HepG2 (cell line): ENCODE measurements around the gene YWHAQ. TPM values are rescaled to one million over a fixed set of nuclear protein-coding genes. Genes with fewer than 3 reads are reported as not detected.

ENCODE experiments used
- GATAD1 ChIP-seq: IDR thresholded peaks from 2 replicates; pipeline ENCODE4 v1.6.1; 2016; ENCODE audit warnings: missing genetic modification reagents, missing compliant biosample characterization
- KAT7 ChIP-seq: IDR thresholded peaks from 2 replicates; pipeline ENCODE4 v1.6.1; 2018; ENCODE audit warnings: borderline replicate concordance, missing compliant biosample characterization
- MEF2D ChIP-seq: sonication (generic); formaldehyde crosslinking; IDR thresholded peaks from 2 replicates; pipeline ENCODE4 v1.5.1; 2020; ENCODE audit warnings: mild to moderate bottlenecking, missing genetic modification reagents
- MIER2 ChIP-seq: IDR thresholded peaks from 2 replicates; pipeline ENCODE4 v1.6.1; 2016; ENCODE audit warnings: missing biosample characterization, missing genetic modification reagents
- NFE2L1 ChIP-seq: sonication (generic); formaldehyde crosslinking; IDR thresholded peaks from 2 replicates; pipeline ENCODE4 v1.4.0; 2020; ENCODE audit warnings: missing genetic modification reagents, mild to moderate bottlenecking, borderline replicate concordance
- SOX5 ChIP-seq: IDR thresholded peaks from 2 replicates; pipeline ENCODE4 v1.6.1; 2016; ENCODE audit warnings: borderline replicate concordance
- SP4 ChIP-seq: sonication (generic); formaldehyde crosslinking; IDR thresholded peaks from 2 replicates; pipeline ENCODE4 v1.8.1; 2023; ENCODE audit warnings: mild to moderate bottlenecking, missing genetic modification reagents
- ZBTB21 ChIP-seq: sonication (generic); formaldehyde crosslinking; IDR thresholded peaks from 2 replicates; pipeline ENCODE4 v1.4.0; 2020; ENCODE audit warnings: missing genetic modification reagents
- ZFP1 ChIP-seq: IDR thresholded peaks from 2 replicates; pipeline ENCODE4 v1.6.1; 2016
- ZNF337 ChIP-seq: sonication (generic); formaldehyde crosslinking; IDR thresholded peaks from 2 replicates; pipeline ENCODE4 v1.5.1; 2020; ENCODE audit warnings: missing genetic modification reagents, low read depth, mild to moderate bottlenecking, borderline replicate concordance
- ZNF790 ChIP-seq: sonication (generic); formaldehyde crosslinking; IDR thresholded peaks from 2 replicates; pipeline ENCODE4 v1.8.0; 2022; ENCODE audit warnings: missing genetic modification reagents, mild to moderate bottlenecking, borderline replicate concordance
- ZNF816 ChIP-seq: sonication (generic); formaldehyde crosslinking; IDR thresholded peaks from 2 replicates; pipeline ENCODE4 v1.8.0; 2022; ENCODE audit warnings: missing genetic modification reagents, mild to moderate bottlenecking, borderline replicate concordance
- polyA plus RNA-seq, 8 experiments: library from polyadenylated mRNA; depleted of rRNA in 3 of 8; stranded (reverse) in 7 of 8; unstranded in 1 of 8; fragments of >200 nt; fragmentation: Illumina TruSeq in 4 of 8; extraction: Trizol in 4 of 8; gene quantifications; 2 replicates each; pipeline versions ENCODE4 v1.2.1 to v1.2.3, GENCODE V29; 2011 to 2016; ENCODE audit warnings: low read depth in 4 of 8, missing spikeins in 1 of 8, mixed read lengths in 1 of 8; ENCODE audit not compliant: insufficient read depth in 1 of 8
- total RNA-seq, 5 experiments: library from RNA; depleted of rRNA; stranded (reverse); fragments of >200 nt; fragmentation: Illumina TruSeq; extraction: Trizol; gene quantifications; 2 replicates each; pipeline ENCODE4 v1.2.3, GENCODE V29; 2016; ENCODE audit warnings: low read depth in 1 of 5
- TF ChIP-seq, protein P1 (sequence below): sonication (generic); formaldehyde crosslinking; IDR thresholded peaks from 2 replicates; pipeline ENCODE4 v1.4.0; 2020; ENCODE audit warnings: missing genetic modification reagents, borderline replicate concordance
- TF ChIP-seq, protein P2 (sequence below): sonication (generic); formaldehyde crosslinking; IDR thresholded peaks from 2 replicates; pipeline ENCODE4 v1.4.0; 2020; ENCODE audit warnings: missing genetic modification reagents
- TF ChIP-seq, protein P3 (sequence below): sonication (generic); formaldehyde crosslinking; IDR thresholded peaks from 2 replicates; pipeline ENCODE4 v1.5.1; 2020; ENCODE audit warnings: missing genetic modification reagents, mild to moderate bottlenecking, borderline replicate concordance
- TF ChIP-seq, protein P4 (sequence below): sonication (generic); formaldehyde crosslinking; IDR thresholded peaks from 2 replicates; pipeline ENCODE4 v1.4.0; 2020; ENCODE audit warnings: mild to moderate bottlenecking, missing genetic modification reagents
- TF ChIP-seq, protein P5 (sequence below): sonication (generic); IDR thresholded peaks from 2 replicates; pipeline ENCODE4 v1.6.1; 2016; ENCODE audit warnings: low read depth, borderline replicate concordance
- TF ChIP-seq, protein P6 (sequence below): sonication (generic); formaldehyde crosslinking; IDR thresholded peaks from 2 replicates; pipeline ENCODE4 v1.5.0; 2020; ENCODE audit warnings: mild to moderate bottlenecking, low read depth, missing genetic modification reagents, borderline replicate concordance

Gene YWHAQ
- total and polyA plus RNA-seq, 2 of the 13 experiments (the other 11 are each of a cell fraction or from before 2014, with no cell fraction given), result 160 to 304 TPM

DNA sequence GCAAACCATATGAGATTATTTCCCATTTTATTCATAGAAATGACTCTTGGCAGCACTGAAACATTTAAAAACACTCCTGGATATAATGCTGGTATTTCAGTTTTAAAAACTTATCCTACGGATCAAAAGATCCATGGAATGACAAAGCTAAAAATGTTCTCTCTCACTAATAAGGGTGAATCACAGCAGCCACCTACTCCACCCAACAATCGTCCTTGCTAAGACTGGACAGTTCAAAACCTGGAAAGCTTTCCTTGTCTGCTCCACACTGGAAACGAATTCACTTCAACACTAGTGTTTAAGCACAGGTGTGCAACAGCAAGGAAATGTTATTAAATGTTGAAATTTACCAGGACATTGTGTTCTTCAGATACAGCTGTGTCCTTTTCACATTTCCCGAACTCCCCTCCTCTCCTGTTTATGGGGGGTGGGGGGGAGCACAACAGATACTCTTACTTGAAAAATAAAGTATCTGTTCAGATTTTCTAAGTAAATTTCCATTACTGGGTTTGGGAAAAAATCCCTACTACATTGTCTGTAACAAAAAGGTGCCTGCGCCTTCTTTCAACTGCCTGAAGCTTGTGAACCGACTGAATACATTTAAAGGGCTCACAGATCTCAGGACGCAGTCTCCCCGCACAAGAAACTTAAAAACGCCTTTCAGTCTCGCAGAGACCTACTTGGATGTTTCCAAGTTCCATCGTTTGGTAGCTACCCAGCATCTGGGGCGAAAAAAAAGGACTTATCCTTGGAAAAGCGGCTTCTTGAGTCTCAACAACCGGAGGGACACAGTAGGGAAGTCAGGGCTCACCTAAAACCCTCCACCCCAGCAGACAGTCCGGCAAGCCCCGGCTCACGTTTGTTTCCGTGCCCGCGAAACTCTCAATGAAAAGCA is 1.3 kb downstream of the YWHAQ start (continued):
- TF ChIP-seq, protein P1, sequence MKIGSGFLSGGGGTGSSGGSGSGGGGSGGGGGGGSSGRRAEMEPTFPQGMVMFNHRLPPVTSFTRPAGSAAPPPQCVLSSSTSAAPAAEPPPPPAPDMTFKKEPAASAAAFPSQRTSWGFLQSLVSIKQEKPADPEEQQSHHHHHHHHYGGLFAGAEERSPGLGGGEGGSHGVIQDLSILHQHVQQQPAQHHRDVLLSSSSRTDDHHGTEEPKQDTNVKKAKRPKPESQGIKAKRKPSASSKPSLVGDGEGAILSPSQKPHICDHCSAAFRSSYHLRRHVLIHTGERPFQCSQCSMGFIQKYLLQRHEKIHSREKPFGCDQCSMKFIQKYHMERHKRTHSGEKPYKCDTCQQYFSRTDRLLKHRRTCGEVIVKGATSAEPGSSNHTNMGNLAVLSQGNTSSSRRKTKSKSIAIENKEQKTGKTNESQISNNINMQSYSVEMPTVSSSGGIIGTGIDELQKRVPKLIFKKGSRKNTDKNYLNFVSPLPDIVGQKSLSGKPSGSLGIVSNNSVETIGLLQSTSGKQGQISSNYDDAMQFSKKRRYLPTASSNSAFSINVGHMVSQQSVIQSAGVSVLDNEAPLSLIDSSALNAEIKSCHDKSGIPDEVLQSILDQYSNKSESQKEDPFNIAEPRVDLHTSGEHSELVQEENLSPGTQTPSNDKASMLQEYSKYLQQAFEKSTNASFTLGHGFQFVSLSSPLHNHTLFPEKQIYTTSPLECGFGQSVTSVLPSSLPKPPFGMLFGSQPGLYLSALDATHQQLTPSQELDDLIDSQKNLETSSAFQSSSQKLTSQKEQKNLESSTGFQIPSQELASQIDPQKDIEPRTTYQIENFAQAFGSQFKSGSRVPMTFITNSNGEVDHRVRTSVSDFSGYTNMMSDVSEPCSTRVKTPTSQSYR (CRISPR knock-in tag), result no peak
- TF ChIP-seq GATAD1 (CRISPR knock-in tag) (no peak), ZNF790 (CRISPR knock-in tag) (no peak; the same call in 1 of the 2 replicates), NFE2L1 (CRISPR knock-in tag) (no peak), ZNF816 (no peak), ZNF337 (CRISPR knock-in tag) (peak; percentile 2; the same call in 1 of the 2 replicates), MEF2D (CRISPR knock-in tag) (no peak), ZBTB21 (CRISPR knock-in tag) (no peak), KAT7 (0 out of 2 replicates have a peak, but pooled peaks have one; percentile 7), ZFP1 (CRISPR knock-in tag) (no peak), SP4 (CRISPR knock-in tag) (no peak), SOX5 (CRISPR knock-in tag) (no peak), MIER2 (CRISPR knock-in tag) (no peak)
- TF ChIP-seq, protein P2, sequence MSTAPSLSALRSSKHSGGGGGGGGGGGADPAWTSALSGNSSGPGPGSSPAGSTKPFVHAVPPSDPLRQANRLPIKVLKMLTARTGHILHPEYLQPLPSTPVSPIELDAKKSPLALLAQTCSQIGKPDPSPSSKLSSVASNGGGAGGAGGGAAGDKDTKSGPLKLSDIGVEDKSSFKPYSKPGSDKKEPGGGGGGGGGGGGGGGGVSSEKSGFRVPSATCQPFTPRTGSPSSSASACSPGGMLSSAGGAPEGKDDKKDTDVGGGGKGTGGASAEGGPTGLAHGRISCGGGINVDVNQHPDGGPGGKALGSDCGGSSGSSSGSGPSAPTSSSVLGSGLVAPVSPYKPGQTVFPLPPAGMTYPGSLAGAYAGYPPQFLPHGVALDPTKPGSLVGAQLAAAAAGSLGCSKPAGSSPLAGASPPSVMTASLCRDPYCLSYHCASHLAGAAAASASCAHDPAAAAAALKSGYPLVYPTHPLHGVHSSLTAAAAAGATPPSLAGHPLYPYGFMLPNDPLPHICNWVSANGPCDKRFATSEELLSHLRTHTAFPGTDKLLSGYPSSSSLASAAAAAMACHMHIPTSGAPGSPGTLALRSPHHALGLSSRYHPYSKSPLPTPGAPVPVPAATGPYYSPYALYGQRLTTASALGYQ (CRISPR knock-in tag), result no peak
- TF ChIP-seq, protein P3, sequence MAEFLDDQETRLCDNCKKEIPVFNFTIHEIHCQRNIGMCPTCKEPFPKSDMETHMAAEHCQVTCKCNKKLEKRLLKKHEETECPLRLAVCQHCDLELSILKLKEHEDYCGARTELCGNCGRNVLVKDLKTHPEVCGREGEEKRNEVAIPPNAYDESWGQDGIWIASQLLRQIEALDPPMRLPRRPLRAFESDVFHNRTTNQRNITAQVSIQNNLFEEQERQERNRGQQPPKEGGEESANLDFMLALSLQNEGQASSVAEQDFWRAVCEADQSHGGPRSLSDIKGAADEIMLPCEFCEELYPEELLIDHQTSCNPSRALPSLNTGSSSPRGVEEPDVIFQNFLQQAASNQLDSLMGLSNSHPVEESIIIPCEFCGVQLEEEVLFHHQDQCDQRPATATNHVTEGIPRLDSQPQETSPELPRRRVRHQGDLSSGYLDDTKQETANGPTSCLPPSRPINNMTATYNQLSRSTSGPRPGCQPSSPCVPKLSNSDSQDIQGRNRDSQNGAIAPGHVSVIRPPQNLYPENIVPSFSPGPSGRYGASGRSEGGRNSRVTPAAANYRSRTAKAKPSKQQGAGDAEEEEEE (CRISPR knock-in tag), result peak; percentile 40; the same call in 1 of the 2 replicates
- TF ChIP-seq, protein P4, sequence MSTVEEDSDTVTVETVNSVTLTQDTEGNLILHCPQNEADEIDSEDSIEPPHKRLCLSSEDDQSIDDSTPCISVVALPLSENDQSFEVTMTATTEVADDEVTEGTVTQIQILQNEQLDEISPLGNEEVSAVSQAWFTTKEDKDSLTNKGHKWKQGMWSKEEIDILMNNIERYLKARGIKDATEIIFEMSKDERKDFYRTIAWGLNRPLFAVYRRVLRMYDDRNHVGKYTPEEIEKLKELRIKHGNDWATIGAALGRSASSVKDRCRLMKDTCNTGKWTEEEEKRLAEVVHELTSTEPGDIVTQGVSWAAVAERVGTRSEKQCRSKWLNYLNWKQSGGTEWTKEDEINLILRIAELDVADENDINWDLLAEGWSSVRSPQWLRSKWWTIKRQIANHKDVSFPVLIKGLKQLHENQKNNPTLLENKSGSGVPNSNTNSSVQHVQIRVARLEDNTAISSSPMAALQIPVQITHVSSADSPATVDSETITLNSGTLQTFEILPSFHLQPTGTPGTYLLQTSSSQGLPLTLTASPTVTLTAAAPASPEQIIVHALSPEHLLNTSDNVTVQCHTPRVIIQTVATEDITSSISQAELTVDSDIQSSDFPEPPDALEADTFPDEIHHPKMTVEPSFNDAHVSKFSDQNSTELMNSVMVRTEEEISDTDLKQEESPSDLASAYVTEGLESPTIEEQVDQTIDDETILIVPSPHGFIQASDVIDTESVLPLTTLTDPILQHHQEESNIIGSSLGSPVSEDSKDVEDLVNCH (CRISPR knock-in tag), result no peak
- TF ChIP-seq, protein P5, sequence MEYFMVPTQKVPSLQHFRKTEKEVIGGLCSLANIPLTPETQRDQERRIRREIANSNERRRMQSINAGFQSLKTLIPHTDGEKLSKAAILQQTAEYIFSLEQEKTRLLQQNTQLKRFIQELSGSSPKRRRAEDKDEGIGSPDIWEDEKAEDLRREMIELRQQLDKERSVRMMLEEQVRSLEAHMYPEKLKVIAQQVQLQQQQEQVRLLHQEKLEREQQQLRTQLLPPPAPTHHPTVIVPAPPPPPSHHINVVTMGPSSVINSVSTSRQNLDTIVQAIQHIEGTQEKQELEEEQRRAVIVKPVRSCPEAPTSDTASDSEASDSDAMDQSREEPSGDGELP, result 0 out of 2 replicates have a peak, but pooled peaks have one; percentile 8
- TF ChIP-seq, protein P6, sequence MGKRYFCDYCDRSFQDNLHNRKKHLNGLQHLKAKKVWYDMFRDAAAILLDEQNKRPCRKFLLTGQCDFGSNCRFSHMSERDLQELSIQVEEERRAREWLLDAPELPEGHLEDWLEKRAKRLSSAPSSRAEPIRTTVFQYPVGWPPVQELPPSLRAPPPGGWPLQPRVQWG (CRISPR knock-in tag), result no peak
